BJ (cell line): Measurements from ENCODE around the gene SELENOF. TPM values are rescaled to one million over a fixed set of nuclear protein-coding genes. Genes with fewer than 3 reads are reported as not detected.

Experiments
- CTCF ChIA-PET: fragments of 350-600 bp; formaldehyde crosslinking; extraction: SDS; loops from one replicate; lab custom pipeline; 2021; ENCODE audit warnings: antibody characterized with exemption, inconsistent platforms; lab: Yijun Ruan, JAX
- POLR2A ChIA-PET: fragments of 300-600 bp; sonication (Branson Sonifier 250); formaldehyde crosslinking; extraction: SDS; loops from one replicate; lab custom pipeline; 2021; ENCODE audit warnings: antibody characterized with exemption; lab: Charles Lee
- DNase-seq: peaks from one replicate; pipeline ENCODE4 v3.0.0-alpha.2; 2011; ENCODE audit warnings: low read depth
- H3K27me3 ChIP-seq: 2 replicates; pipeline ENCODE4 v1.6.0; 2011; ENCODE audit warnings: low read length; ENCODE audit not compliant: control insufficient read depth, insufficient read depth
- H3K36me3 ChIP-seq: 2 replicates; pipeline ENCODE4 v1.5.1; 2011; ENCODE audit warnings: low read length; ENCODE audit not compliant: control insufficient read depth, insufficient read depth
- H3K4me3 ChIP-seq: 2 replicates; pipeline ENCODE4 v1.5.1; 2011; ENCODE audit warnings: low read depth, mild to moderate bottlenecking, control low read depth, low read length
- polyA plus RNA-seq: library from polyadenylated mRNA; depleted of rRNA; stranded (reverse); fragments of >200 nt; gene quantifications from 2 replicates; pipeline ENCODE4 v1.2.3, GENCODE V29; 2011
- TF ChIP-seq, protein P1 (sequence below): IDR thresholded peaks from 2 replicates; pipeline ENCODE4 v1.5.1; 2011; ENCODE audit warnings: low read depth, mild to moderate bottlenecking, control low read depth, inconsistent platforms, low read length, moderate library complexity; ENCODE audit not compliant: insufficient read depth

Gene SELENOF
- polyA plus RNA-seq, 1 experiment: 115 TPM

DNA sequence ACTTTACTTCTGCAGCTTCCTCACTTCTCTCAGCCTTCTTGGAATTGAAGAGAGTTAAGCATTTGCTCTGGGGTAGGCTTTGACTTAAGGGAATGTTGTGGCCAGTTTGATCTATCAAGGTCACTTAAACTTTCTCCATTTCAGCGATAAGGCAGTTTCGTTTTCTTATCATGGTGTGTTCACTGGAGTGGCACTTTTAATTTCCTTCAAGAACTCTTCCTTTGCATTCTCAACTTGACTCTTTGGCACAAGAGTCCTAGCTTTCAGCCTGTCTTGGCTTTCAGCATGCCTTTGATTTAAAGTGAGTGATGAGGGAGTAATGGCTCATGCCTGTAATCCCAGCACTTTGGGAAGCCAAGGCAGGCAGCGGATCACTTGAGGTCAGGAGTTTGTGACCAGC lies 39.2 kb upstream of the SELENOF start:
- ChIA-PET CTCF (interaction anchor here (0.6 to 2.6 kb wide), 4 partner anchors 10 to 445 kb away, joined by 3 to 6 read pairs (median 4); no protein-coding TSS in a partner anchor), POLR2A (no interaction called here)
- Histone ChIP-seq H3K27me3 (no peaks in the 10 kb centered on the region), H3K36me3 (no peaks in the 10 kb centered on the region), H3K4me3 (no peak overlapping the region)
- TF ChIP-seq, protein P1, sequence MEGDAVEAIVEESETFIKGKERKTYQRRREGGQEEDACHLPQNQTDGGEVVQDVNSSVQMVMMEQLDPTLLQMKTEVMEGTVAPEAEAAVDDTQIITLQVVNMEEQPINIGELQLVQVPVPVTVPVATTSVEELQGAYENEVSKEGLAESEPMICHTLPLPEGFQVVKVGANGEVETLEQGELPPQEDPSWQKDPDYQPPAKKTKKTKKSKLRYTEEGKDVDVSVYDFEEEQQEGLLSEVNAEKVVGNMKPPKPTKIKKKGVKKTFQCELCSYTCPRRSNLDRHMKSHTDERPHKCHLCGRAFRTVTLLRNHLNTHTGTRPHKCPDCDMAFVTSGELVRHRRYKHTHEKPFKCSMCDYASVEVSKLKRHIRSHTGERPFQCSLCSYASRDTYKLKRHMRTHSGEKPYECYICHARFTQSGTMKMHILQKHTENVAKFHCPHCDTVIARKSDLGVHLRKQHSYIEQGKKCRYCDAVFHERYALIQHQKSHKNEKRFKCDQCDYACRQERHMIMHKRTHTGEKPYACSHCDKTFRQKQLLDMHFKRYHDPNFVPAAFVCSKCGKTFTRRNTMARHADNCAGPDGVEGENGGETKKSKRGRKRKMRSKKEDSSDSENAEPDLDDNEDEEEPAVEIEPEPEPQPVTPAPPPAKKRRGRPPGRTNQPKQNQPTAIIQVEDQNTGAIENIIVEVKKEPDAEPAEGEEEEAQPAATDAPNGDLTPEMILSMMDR: no peak
- no peak for DNase-seq

DNA sequence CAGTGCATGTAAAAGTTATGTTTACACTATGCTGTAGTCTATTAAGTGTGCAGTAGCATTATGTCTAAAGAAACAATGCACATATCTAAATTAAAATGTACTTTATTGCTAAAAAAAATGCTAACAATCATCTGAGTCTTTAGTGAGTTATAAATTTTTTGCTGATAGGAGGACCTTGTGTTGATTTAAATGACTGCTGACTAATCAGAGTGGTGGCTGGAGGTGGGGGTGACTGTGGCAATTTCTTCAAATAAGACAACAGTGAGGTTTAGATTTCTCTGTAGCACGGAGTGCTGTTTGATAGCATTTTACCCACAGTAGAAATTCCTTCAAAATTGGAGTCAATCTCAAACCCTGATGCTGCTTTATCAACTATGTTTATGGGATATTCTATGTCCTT lies 37.5 kb upstream of the SELENOF start:
- Histone ChIP-seq H3K4me3 (no peak overlapping the region), H3K36me3 (no peaks in the 10 kb centered on the region), H3K27me3 (no peaks in the 10 kb centered on the region)
- CTCF ChIA-PET: no interaction called here
- POLR2A ChIA-PET: no interaction called here
- TF ChIP-seq, protein P1: no peak
- DNase-seq: no peak

GRCh38 chr1:86950712-86951419 lies 36.9 kb upstream of the SELENOF start:
- TF ChIP-seq, protein P1: no peak
- Histone ChIP-seq H3K4me3 (no peak overlapping the region), H3K27me3 (no peaks in the 10 kb centered on the region), H3K36me3 (no peaks in the 10 kb centered on the region)
- DNase-seq: no peak
- ChIA-PET CTCF (no interaction called here), POLR2A (no interaction called here)

DNA sequence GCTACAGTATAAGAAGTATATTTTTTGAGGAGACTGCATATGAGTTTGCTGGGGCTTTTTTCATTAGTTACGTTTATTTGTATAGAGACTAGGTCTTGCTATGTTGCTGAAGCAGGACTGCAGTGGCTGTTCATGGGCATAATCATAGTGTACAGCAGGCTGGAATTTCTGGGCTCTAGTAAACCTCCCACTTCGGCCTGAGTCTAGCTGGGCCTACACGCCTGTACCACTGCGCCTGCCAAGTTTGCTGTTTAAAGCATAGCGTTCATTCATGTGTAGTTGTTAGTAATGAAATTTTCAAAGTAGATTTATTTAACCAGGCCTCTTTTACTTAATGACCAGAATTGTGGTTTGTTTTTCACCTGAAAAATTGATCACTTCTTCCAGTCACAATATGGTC lies 34.3 kb upstream of the SELENOF start:
- CTCF ChIA-PET: interaction anchor here (1.2 to 1.5 kb wide), 2 partner anchors 16 to 42 kb away, joined by 3 read pairs; no protein-coding TSS in a partner anchor
- POLR2A ChIA-PET: no interaction called here
- Histone ChIP-seq H3K36me3 (no peaks in the 10 kb centered on the region), H3K4me3 (no peak overlapping the region), H3K27me3 (no peaks in the 10 kb centered on the region)
- DNase-seq: no peak
- TF ChIP-seq, protein P1: no peak

- TF ChIP-seq, protein P1: no peak
- POLR2A ChIA-PET: no interaction called here
- Histone ChIP-seq H3K27me3 (no peaks in the 10 kb centered on the region), H3K36me3 (no peaks in the 10 kb centered on the region), H3K4me3 (no peak overlapping the region)
- CTCF ChIA-PET: interaction anchor here (1.4 kb wide), 1 partner anchor 10 kb away, joined by 5 read pairs; no protein-coding TSS in a partner anchor
- no peak for DNase-seq
These were observed 28.8 kb upstream of the SELENOF start for GRCh38 chr1:86942743-86943142.
